Measurements from ENCODE around the gene TSSK6. TPM values are rescaled to one million over a fixed set of nuclear protein-coding genes. Genes with fewer than 3 reads are reported as not detected.

TSSK6 gene
- total and polyA plus RNA-seq, 8 donors: 0.93 to 31.7 (median 2.0) TPM; not detected in 1

DNA sequence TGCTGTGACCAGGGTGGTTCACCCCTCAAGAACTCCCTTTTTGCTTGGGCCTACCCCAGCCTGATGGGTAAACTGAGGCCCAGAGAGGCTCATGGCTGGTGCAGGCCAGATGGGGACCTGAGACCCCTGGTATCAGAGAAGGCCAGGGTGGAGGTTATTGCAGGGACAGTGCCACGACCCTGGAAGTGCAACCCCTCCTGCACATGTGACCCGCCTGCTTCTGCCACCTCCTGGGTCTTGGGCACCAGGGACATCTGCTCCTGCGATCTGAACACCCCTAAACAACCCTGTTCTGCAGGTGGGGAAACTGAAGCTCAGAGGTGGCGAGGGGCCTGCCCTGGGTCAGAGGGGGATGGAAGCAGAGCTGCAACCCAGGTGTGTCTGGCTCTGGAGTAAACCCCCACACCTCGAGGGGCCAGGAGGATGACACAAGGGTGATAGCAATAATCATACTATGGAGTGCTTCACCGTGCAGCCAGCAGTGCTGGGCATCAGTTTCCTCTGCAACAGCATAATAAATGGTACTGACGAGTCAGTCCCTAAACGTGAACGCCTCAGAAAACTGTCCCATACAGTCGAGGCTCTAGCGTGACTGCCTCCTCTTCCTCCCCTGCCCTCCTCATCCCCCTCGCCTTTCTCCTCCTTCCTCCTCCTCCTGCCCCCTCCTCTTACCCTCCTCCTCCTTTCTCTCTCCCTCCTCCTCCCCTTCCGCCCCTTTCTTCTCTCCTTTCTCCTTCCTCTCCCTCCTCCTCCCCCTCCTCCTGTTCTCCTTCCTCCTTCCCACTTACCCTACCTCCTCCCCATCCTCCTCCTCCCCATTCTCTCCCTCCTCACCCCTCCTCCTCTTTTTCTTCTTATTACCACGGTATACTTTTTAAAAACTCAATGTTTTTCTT, 17.7 kb upstream of the TSSK6 start:
- H3K4me1 ChIP-seq: peaks cover 1 to 35% (median 24%) of the 10 kb centered on the region in 4 donors
- H3K27ac ChIP-seq: no peak overlapping the region
- H3K9me3 ChIP-seq: no peaks in the 10 kb centered on the region
- no peak overlapping the region for H3K4me3 ChIP-seq
- intact Hi-C loops (cut with DNase I; ENCODE audit: low total_unique reads): loop anchor here (10.0 kb wide), 1 partner anchor 422 kb away; no protein-coding TSS in a partner anchor
- H3K27me3 ChIP-seq: peaks cover 0 to 23% (median 12%) of the 10 kb centered on the region in 3 donors
- peaks cover 0 to 22% (median 20%) of the 10 kb centered on the region in 4 donors for H3K36me3 ChIP-seq
- WGBS, 5 donors: 64 to 78% (median 75%) methylated on average over 13 to 14 of the region's 14 CpGs
- no peak for DNase-seq
- TF ChIP-seq POLR2A (IDR thresholded peaks at IDR 0.05) (no peak), POLR2AphosphoS5 (IDR thresholded peaks at IDR 0.05) (no peak), EP300 (IDR thresholded peaks at IDR 0.05) (no peak)
- TF ChIP-seq, protein P1, sequence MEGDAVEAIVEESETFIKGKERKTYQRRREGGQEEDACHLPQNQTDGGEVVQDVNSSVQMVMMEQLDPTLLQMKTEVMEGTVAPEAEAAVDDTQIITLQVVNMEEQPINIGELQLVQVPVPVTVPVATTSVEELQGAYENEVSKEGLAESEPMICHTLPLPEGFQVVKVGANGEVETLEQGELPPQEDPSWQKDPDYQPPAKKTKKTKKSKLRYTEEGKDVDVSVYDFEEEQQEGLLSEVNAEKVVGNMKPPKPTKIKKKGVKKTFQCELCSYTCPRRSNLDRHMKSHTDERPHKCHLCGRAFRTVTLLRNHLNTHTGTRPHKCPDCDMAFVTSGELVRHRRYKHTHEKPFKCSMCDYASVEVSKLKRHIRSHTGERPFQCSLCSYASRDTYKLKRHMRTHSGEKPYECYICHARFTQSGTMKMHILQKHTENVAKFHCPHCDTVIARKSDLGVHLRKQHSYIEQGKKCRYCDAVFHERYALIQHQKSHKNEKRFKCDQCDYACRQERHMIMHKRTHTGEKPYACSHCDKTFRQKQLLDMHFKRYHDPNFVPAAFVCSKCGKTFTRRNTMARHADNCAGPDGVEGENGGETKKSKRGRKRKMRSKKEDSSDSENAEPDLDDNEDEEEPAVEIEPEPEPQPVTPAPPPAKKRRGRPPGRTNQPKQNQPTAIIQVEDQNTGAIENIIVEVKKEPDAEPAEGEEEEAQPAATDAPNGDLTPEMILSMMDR (IDR thresholded peaks at IDR 0.05): no peak

- Histone ChIP-seq H3K4me1 (peaks cover 0 to 29% (median 15%) of the 10 kb centered on the region in 4 donors), H3K4me3 (no peak overlapping the region), H3K9me3 (no peaks in the 10 kb centered on the region), H3K27me3 (peaks cover 0 to 15% (median 3%) of the 10 kb centered on the region in 3 donors), H3K27ac (no peak overlapping the region), H3K36me3 (peaks cover 8 to 31% (median 28%) of the 10 kb centered on the region in 4 donors)
- intact Hi-C loops (cut with DNase I; ENCODE audit: low total_unique reads): loop anchor here (10.0 kb wide), 1 partner anchor 423 kb away; no protein-coding TSS in a partner anchor
- 22 to 25% (median 23%) methylated on average over 21 to 48 of the region's 48 CpGs for WGBS, 5 donors
- DNase-seq: peak; percentile 92
- TF ChIP-seq POLR2A (IDR thresholded peaks at IDR 0.05) (no peak), POLR2AphosphoS5 (IDR thresholded peaks at IDR 0.05) (peak in 1 of 3 donors; percentile 68), EP300 (IDR thresholded peaks at IDR 0.05) (no peak)
- TF ChIP-seq, protein P1 (IDR thresholded peaks at IDR 0.05): peak in 5 of 7 experiments; percentile 88 to 97 (median 91)
Observed at GRCh38 chr19:19531951-19532805, 16.8 kb upstream of the TSSK6 start.

- peaks cover 0 to 39% (median 12%) of the 10 kb centered on the region in 4 donors for H3K4me1 ChIP-seq
- intact Hi-C loops (cut with DNase I; ENCODE audit: low total_unique reads): loop anchor here (10.0 kb wide), 1 partner anchor 424 kb away; no protein-coding TSS in a partner anchor
- no peak for TF ChIP-seq POLR2AphosphoS5 (IDR thresholded peaks at IDR 0.05)
- TF ChIP-seq, protein P1 (IDR thresholded peaks at IDR 0.05): no peak
- no peak for TF ChIP-seq POLR2A (IDR thresholded peaks at IDR 0.05)
- no peak for TF ChIP-seq EP300 (IDR thresholded peaks at IDR 0.05)
- no peak overlapping the region for H3K27ac ChIP-seq
- H3K27me3 ChIP-seq: peaks cover 0 to 4% (median 0%) of the 10 kb centered on the region in 3 donors
- peaks cover 16 to 44% (median 41%) of the 10 kb centered on the region in 4 donors for H3K36me3 ChIP-seq
- 76 to 88% (median 80%) methylated on average over 4 of the region's 4 CpGs for WGBS, 5 donors
- no peak for DNase-seq
- no peak overlapping the region for H3K4me3 ChIP-seq
- H3K9me3 ChIP-seq: no peaks in the 10 kb centered on the region
Observed at GRCh38 chr19:19530889-19531288, 15.5 kb upstream of the TSSK6 start.

DNA sequence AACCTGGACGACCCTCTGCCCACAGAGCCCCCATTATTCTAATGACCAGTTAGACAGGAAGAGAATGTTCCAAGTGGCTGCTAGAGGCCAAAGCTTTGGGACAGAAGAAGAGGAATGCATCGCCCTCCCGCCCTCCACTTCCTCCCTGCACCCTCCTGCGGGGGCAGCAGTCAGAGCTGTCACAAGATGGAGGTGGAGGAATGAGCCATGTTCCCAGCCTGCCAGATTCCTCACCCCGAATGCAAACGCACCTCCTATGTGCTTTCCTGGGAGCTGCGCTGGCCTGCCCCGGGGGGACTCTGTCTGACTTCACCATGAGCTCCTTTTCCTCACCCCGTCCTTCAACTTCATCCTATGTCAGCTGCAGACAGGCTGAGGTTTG, 15.1 kb upstream of the TSSK6 start:
- peak in 1 of 2 donors; percentile 12 for DNase-seq
- WGBS, 5 donors: 55 to 69% (median 63%) methylated on average over 9 of the region's 9 CpGs
- TF ChIP-seq EP300 (IDR thresholded peaks at IDR 0.05) (no peak), POLR2AphosphoS5 (IDR thresholded peaks at IDR 0.05) (no peak)
- Histone ChIP-seq H3K4me1 (peaks cover 0 to 40% (median 12%) of the 10 kb centered on the region in 4 donors), H3K36me3 (peaks cover 16 to 47% (median 44%) of the 10 kb centered on the region in 4 donors), H3K4me3 (no peak overlapping the region), H3K27me3 (no peaks in the 10 kb centered on the region), H3K9me3 (no peaks in the 10 kb centered on the region), H3K27ac (no peak overlapping the region)
- intact Hi-C loops (cut with DNase I; ENCODE audit: low total_unique reads): loop anchor here (10.0 kb wide), 1 partner anchor 424 kb away; no protein-coding TSS in a partner anchor
